WTC11 (cell line): ENCODE measurements around the gene DROSHA.

ENCODE experiments used
- CBFB ChIP-seq: sonication (generic); formaldehyde crosslinking; IDR thresholded peaks from 2 replicates; pipeline ENCODE4 v1.8.1; 2022; ENCODE audit warnings: mild to moderate bottlenecking, low read depth, missing genetic modification reagents
- CREM ChIP-seq: sonication (generic); formaldehyde crosslinking; IDR thresholded peaks from 2 replicates; pipeline ENCODE4 v1.8.1; 2022; ENCODE audit warnings: mild to moderate bottlenecking, missing genetic modification reagents, moderate library complexity
- CTCF ChIP-seq: fragments of 200-600 bp; IDR thresholded peaks from 2 replicates; pipeline ENCODE4 v1.8.0; 2022; ENCODE audit warnings: antibody characterized with exemption
- ETV6 ChIP-seq: sonication (generic); formaldehyde crosslinking; IDR thresholded peaks from 2 replicates; pipeline ENCODE4 v1.8.1; 2022; ENCODE audit warnings: mild to moderate bottlenecking, missing genetic modification reagents
- FOXP1 ChIP-seq: sonication (generic); formaldehyde crosslinking; IDR thresholded peaks from 2 replicates; pipeline ENCODE4 v1.8.0; 2022; ENCODE audit warnings: missing genetic modification reagents, mild to moderate bottlenecking, moderate library complexity, borderline replicate concordance
- FOXP4 ChIP-seq: sonication (generic); formaldehyde crosslinking; IDR thresholded peaks from 2 replicates; pipeline ENCODE4 v1.8.0; 2022; ENCODE audit warnings: mild to moderate bottlenecking, missing genetic modification reagents
- KAT7 ChIP-seq: sonication (generic); formaldehyde crosslinking; IDR thresholded peaks from 2 replicates; pipeline ENCODE4 v1.8.1; 2023; ENCODE audit warnings: missing genetic modification reagents, mild to moderate bottlenecking, borderline replicate concordance
- SMAD4 ChIP-seq: sonication (generic); formaldehyde crosslinking; IDR thresholded peaks from 2 replicates; pipeline ENCODE4 v1.8.0; 2022; ENCODE audit warnings: mild to moderate bottlenecking, missing genetic modification reagents
- ZNF219 ChIP-seq: sonication (generic); formaldehyde crosslinking; IDR thresholded peaks from 2 replicates; pipeline ENCODE4 v1.8.0; 2023; ENCODE audit warnings: missing genetic modification reagents, mild to moderate bottlenecking, borderline replicate concordance
- TF ChIP-seq, protein P1 (sequence below): sonication (generic); formaldehyde crosslinking; IDR thresholded peaks from 2 replicates; pipeline ENCODE4 v1.8.0; 2022; ENCODE audit warnings: mild to moderate bottlenecking, missing genetic modification reagents

GRCh38 chr5:31380049-31380448 lies 151.8 kb downstream of the DROSHA start:
- TF ChIP-seq, protein P1, sequence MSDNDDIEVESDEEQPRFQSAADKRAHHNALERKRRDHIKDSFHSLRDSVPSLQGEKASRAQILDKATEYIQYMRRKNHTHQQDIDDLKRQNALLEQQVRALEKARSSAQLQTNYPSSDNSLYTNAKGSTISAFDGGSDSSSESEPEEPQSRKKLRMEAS (CRISPR knock-in tag), result no peak
- TF ChIP-seq CTCF, result no peak
- TF ChIP-seq CREM (CRISPR knock-in tag), result no peak
- TF ChIP-seq FOXP4 (CRISPR knock-in tag), result no peak
- TF ChIP-seq ZNF219 (CRISPR knock-in tag), result no peak
- no peak for TF ChIP-seq ETV6
- TF ChIP-seq CBFB, result no peak
- TF ChIP-seq KAT7 (CRISPR knock-in tag), result no peak
- no peak for TF ChIP-seq SMAD4 (CRISPR knock-in tag)
- TF ChIP-seq FOXP1 (CRISPR knock-in tag), result no peak
